ENCODE measurements around the gene PNRC2.
A peak's percentile ranks its signal among the peaks of the same experiment; 100 is the strongest.

Gene PNRC2

GRCh38 chr1:23928789-23929188 lies 30.8 kb upstream of the PNRC2 start:
- CTCF ChIA-PET: interaction anchor here (0.5 to 1.0 kb wide), 5 partner anchors 118 to 222 kb away, joined by 3 to 6 read pairs (median 3); partner anchors contain the start of gene MYOM3
- Histone ChIP-seq H3K4me3 (ENCODE audit: low read depth, low read length) (no peak overlapping the region), H3K9me3 (ENCODE audit: control insufficient read depth, insufficient read depth, low read depth, low read length) (no peaks in the 10 kb centered on the region), H3K4me1 (ENCODE audit: control insufficient read depth, insufficient read depth, low read length) (no peaks in the 10 kb centered on the region), H3K27ac (ENCODE audit: extremely low read depth, low read depth, low read length) (no peak overlapping the region), H3K36me3 (ENCODE audit: control insufficient read depth in 2 of 2, insufficient read depth in 1 of 2, low read length in 2 of 2) (no peaks in the 10 kb centered on the region)
- TF ChIP-seq ZNF433 (tag by site-specific recombination; IDR thresholded peaks at IDR 0.05; ENCODE audit: low read depth) (no peak), ZNF513 (tag by site-specific recombination; IDR thresholded peaks at IDR 0.05) (no peak), ZNF302 (tag by site-specific recombination; IDR thresholded peaks at IDR 0.05; ENCODE audit: low read depth) (no peak), ZNF510 (tag by site-specific recombination; IDR thresholded peaks at IDR 0.05; ENCODE audit: insufficient replicate concordance) (no peak), ZNF24 (tag by site-specific recombination; IDR thresholded peaks at IDR 0.05) (no peak), ZSCAN16 (tag by site-specific recombination; IDR thresholded peaks at IDR 0.05) (no peak), ZNF561 (tag by site-specific recombination; IDR thresholded peaks at IDR 0.05; ENCODE audit: borderline replicate concordance) (no peak), GFI1B (tag by site-specific recombination; IDR thresholded peaks at IDR 0.05) (no peak), ZNF416 (tag by site-specific recombination; IDR thresholded peaks at IDR 0.05) (no peak), ZNF518A (tag by site-specific recombination; conservative IDR thresholded peaks at IDR 0.05; ENCODE audit: low read depth) (no peak)
- POLR2A ChIA-PET: no interaction called here

- ChIA-PET CTCF (interaction anchor here (1.0 kb wide), 1 partner anchor 158 kb away, joined by 3 read pairs; no protein-coding TSS in a partner anchor), POLR2A (no interaction called here)
- Histone ChIP-seq H3K4me1 (ENCODE audit: control insufficient read depth, insufficient read depth, low read length) (no peaks in the 10 kb centered on the region), H3K9me3 (ENCODE audit: control insufficient read depth, insufficient read depth, low read depth, low read length) (no peaks in the 10 kb centered on the region), H3K36me3 (ENCODE audit: control insufficient read depth in 2 of 2, insufficient read depth in 1 of 2, low read length in 2 of 2) (no peaks in the 10 kb centered on the region), H3K27ac (ENCODE audit: extremely low read depth, low read depth, low read length) (no peak overlapping the region), H3K4me3 (ENCODE audit: low read depth, low read length) (no peak overlapping the region)
- TF ChIP-seq, protein P1, sequence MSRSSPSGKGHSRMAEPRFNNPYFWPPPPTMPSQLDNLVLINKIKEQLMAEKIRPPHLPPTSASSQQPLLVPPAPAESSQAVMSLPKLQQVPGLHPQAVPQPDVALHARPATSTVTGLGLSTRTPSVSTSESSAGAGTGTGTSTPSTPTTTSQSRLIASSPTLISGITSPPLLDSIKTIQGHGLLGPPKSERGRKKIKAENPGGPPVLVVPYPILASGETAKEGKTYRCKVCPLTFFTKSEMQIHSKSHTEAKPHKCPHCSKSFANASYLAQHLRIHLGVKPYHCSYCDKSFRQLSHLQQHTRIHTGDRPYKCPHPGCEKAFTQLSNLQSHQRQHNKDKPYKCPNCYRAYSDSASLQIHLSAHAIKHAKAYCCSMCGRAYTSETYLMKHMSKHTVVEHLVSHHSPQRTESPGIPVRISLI (tag by site-specific recombination; IDR thresholded peaks at IDR 0.05): peak; percentile 65
- TF ChIP-seq ZNF114 (tag by site-specific recombination; IDR thresholded peaks at IDR 0.05): no peak
These were observed 29.4 kb upstream of the PNRC2 start for GRCh38 chr1:23930270-23930669.

- Histone ChIP-seq H3K4me3 (ENCODE audit: low read depth, low read length) (no peak overlapping the region), H3K4me1 (ENCODE audit: control insufficient read depth, insufficient read depth, low read length) (no peaks in the 10 kb centered on the region), H3K9me3 (ENCODE audit: control insufficient read depth, insufficient read depth, low read depth, low read length) (no peaks in the 10 kb centered on the region), H3K27ac (ENCODE audit: extremely low read depth, low read depth, low read length) (no peak overlapping the region), H3K36me3 (ENCODE audit: control insufficient read depth in 2 of 2, insufficient read depth in 1 of 2, low read length in 2 of 2) (no peaks in the 10 kb centered on the region)
- ChIA-PET POLR2A (no interaction called here), CTCF (interaction anchor here (0.8 to 1.2 kb wide), 2 partner anchors 18 to 20 kb away, joined by 3 read pairs; no protein-coding TSS in a partner anchor)
- TF ChIP-seq SETDB1 (IDR thresholded peaks at IDR 0.05; ENCODE audit: insufficient read length, low read length) (no peak), ZNF354C (tag by site-specific recombination; IDR thresholded peaks at IDR 0.05; ENCODE audit: borderline replicate concordance, low read depth) (no peak), ZNF121 (tag by site-specific recombination; IDR thresholded peaks at IDR 0.05) (no peak), ZNF514 (tag by site-specific recombination; IDR thresholded peaks at IDR 0.05) (no peak), ZNF561 (tag by site-specific recombination; IDR thresholded peaks at IDR 0.05; ENCODE audit: borderline replicate concordance) (no peak), ZNF585B (tag by site-specific recombination; IDR thresholded peaks at IDR 0.05) (no peak), ZIC2 (tag by site-specific recombination; IDR thresholded peaks at IDR 0.05) (no peak), ATF2 (tag by site-specific recombination; IDR thresholded peaks at IDR 0.05; ENCODE audit: low read depth) (no peak), WT1 (tag by site-specific recombination; IDR thresholded peaks at IDR 0.05) (no peak), ZBTB8A (tag by site-specific recombination; IDR thresholded peaks at IDR 0.05) (no peak), ZFP3 (tag by site-specific recombination; IDR thresholded peaks at IDR 0.05; ENCODE audit: low read depth) (no peak), GLIS1 (tag by site-specific recombination; IDR thresholded peaks at IDR 0.05) (no peak)
These were observed 28.7 kb upstream of the PNRC2 start for GRCh38 chr1:23930861-23931490.
